Measurements from ENCODE around the gene CAB39.
"Not testable (repeated sequence)": the region's sequence is repeated elsewhere in the genome, so short reads cannot be mapped to it uniquely, and the experiment has no call there.

Gene CAB39

DNA sequence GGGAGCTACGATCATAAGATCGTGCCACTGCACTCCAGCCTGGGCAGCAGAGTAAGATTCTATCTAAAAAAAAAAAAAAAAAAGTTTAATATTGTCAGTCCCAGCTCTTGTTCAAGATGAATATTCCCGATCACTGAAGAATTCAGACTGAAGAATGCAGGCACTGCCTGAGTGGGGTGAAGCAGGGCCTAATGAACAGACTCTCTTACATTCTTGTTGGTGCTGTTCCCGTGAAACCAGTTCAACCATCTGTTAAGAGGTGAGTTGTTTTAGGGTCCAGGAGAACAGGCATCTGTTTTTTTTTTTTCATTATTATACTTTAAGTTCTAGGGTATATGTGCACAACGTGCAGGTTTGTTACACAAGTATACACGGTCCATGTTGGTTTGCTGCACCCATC, 17.1 kb upstream of the CAB39 start:
- Histone ChIP-seq H3K36me3 (ENCODE audit: control insufficient read depth, insufficient read depth, low read length) (no peaks in the 10 kb centered on the region), H3K9me3 (ENCODE audit: control insufficient read depth, low read length) (no peaks in the 10 kb centered on the region), H3K4me3 (ENCODE audit: insufficient read depth, low read depth, low read length, poor library complexity, severe bottlenecking) (no peak overlapping the region), H3K27me3 (replicated peaks; ENCODE audit: control insufficient read depth, insufficient read depth, low read length, poor library complexity, severe bottlenecking) (no peaks in the 10 kb centered on the region), H3K27ac (ENCODE audit: insufficient read depth, low read length, poor library complexity, severe bottlenecking) (no peak overlapping the region), H3K4me1 (ENCODE audit: control insufficient read depth, insufficient read depth, low read length, poor library complexity, severe bottlenecking) (no peaks in the 10 kb centered on the region)
- no peak for DNase-seq

DNA sequence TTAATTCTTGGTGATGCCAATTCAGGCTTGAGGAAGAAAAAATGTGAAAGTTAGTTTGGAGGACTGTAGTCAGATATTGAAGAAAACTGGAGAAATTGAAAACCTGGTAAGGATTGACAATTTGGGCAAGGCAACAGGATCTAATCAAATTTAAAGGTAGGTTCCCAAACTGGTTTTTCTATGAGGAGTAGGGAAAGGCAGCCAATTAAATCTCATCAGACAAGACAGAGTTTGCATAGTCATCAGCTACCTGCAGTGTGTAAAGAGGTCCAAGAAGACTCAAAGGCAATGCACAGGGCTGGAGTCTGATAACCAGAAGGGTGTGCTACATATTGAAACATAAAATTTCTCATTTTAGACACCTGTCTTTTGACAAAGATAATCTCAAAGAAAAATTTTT, 16.0 kb upstream of the CAB39 start:
- Histone ChIP-seq H3K9me3 (ENCODE audit: control insufficient read depth, low read length) (no peaks in the 10 kb centered on the region), H3K27ac (ENCODE audit: insufficient read depth, low read length, poor library complexity, severe bottlenecking) (no peak overlapping the region), H3K36me3 (ENCODE audit: control insufficient read depth, insufficient read depth, low read length) (no peaks in the 10 kb centered on the region), H3K4me3 (ENCODE audit: insufficient read depth, low read depth, low read length, poor library complexity, severe bottlenecking) (no peak overlapping the region), H3K27me3 (replicated peaks; ENCODE audit: control insufficient read depth, insufficient read depth, low read length, poor library complexity, severe bottlenecking) (no peaks in the 10 kb centered on the region), H3K4me1 (ENCODE audit: control insufficient read depth, insufficient read depth, low read length, poor library complexity, severe bottlenecking) (no peaks in the 10 kb centered on the region)
- DNase-seq: no peak

DNA sequence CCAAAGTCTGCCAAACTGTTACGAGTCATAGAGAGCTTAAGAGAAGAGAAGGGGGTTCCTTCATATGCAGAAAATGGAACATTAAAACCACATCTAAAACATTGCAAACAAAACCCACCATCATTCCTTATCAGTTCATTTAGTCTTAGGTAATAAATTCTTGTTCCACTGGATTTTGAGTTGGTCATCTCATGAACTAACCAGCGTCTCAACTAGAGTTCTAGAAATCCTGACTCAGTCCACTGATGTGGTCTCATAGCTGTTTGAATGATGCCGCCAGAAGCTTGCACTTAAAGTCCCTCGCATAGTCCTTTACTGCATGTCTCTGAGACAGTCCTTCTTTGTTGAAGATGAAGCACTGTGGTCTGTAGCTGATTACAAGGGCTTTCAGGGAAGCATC, 15.0 kb upstream of the CAB39 start:
- no peak overlapping the region for H3K27ac ChIP-seq (ENCODE audit: insufficient read depth, low read length, poor library complexity, severe bottlenecking)
- no peak overlapping the region for H3K4me3 ChIP-seq (ENCODE audit: insufficient read depth, low read depth, low read length, poor library complexity, severe bottlenecking)
- H3K27me3 ChIP-seq (replicated peaks; ENCODE audit: control insufficient read depth, insufficient read depth, low read length, poor library complexity, severe bottlenecking): no peaks in the 10 kb centered on the region
- no peak for DNase-seq
- H3K36me3 ChIP-seq (ENCODE audit: control insufficient read depth, insufficient read depth, low read length): no peaks in the 10 kb centered on the region
- H3K4me1 ChIP-seq (ENCODE audit: control insufficient read depth, insufficient read depth, low read length, poor library complexity, severe bottlenecking): no peaks in the 10 kb centered on the region
- H3K9me3 ChIP-seq (ENCODE audit: control insufficient read depth, low read length): no peaks in the 10 kb centered on the region

DNA sequence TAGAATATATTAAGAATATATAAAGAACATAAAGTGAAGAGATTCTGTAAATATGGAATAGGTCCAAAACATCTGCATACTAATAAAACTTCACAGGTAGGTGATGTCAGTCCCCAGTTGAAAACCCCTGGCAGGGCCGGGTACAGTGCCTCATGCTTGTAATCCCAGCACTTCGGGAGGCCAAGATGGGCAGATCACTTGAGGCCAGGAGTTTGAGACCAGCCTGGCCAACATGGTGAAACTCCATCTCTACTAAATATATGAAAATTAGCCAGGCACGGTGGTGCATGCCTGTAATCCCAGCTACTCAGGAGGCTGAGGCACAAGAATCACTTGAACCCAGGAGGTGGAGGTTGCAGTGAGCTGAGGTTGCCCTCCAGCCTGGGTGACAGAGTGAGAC, 13.9 kb upstream of the CAB39 start:
- DNase-seq; H3K27ac ChIP-seq (ENCODE audit: insufficient read depth, low read length, poor library complexity, severe bottlenecking); H3K36me3 ChIP-seq (ENCODE audit: control insufficient read depth, insufficient read depth, low read length); H3K27me3 ChIP-seq (replicated peaks; ENCODE audit: control insufficient read depth, insufficient read depth, low read length, poor library complexity, severe bottlenecking); H3K4me3 ChIP-seq (ENCODE audit: insufficient read depth, low read depth, low read length, poor library complexity, severe bottlenecking); H3K4me1 ChIP-seq (ENCODE audit: control insufficient read depth, insufficient read depth, low read length, poor library complexity, severe bottlenecking); H3K9me3 ChIP-seq (ENCODE audit: control insufficient read depth, low read length): not testable (repeated sequence)

DNA sequence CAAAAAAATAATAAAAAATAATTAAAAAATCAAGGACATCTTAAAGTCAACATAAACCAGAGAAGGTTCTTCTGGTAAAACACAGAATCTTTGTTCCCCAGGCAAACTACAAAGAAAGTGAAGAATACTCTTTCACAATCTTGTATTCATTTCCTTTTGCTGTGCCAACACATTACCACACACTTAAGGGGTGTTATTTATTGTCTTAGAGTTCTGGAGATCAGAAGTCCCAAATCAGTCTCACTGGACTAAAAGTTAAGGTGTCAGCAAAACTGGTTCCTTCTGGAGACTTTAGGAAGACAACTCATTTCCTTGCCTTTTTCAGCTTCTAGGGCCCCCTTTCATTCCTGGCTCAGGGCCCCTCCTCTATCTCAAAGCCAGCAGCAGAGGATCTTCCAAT, 12.2 kb upstream of the CAB39 start:
- Histone ChIP-seq H3K4me1 (ENCODE audit: control insufficient read depth, insufficient read depth, low read length, poor library complexity, severe bottlenecking) (no peaks in the 10 kb centered on the region), H3K4me3 (ENCODE audit: insufficient read depth, low read depth, low read length, poor library complexity, severe bottlenecking) (no peak overlapping the region), H3K27ac (ENCODE audit: insufficient read depth, low read length, poor library complexity, severe bottlenecking) (no peak overlapping the region), H3K27me3 (replicated peaks; ENCODE audit: control insufficient read depth, insufficient read depth, low read length, poor library complexity, severe bottlenecking) (no peaks in the 10 kb centered on the region), H3K36me3 (ENCODE audit: control insufficient read depth, insufficient read depth, low read length) (no peaks in the 10 kb centered on the region), H3K9me3 (ENCODE audit: control insufficient read depth, low read length) (no peaks in the 10 kb centered on the region)
- no peak for DNase-seq

DNA sequence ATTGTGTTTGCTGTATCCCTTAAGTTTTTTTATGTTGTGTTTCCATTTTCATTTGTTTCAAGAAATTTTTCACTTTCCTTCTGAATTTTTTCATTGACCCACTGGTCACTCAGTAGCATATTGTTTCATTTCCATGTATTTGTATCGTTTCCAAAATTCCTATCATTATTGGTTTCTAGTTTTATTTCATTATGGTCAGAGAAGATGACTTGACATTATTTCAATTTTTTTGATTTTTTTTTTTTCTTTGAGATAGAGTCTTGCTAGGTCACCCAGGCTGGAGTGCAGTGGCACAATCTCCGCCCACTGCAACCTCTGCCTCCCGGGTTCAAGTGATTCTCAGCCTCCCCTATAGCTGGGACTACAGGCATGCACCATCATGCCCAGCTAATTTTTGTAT, 11.3 kb upstream of the CAB39 start:
- Histone ChIP-seq H3K36me3 (ENCODE audit: control insufficient read depth, insufficient read depth, low read length) (no peaks in the 10 kb centered on the region), H3K4me1 (ENCODE audit: control insufficient read depth, insufficient read depth, low read length, poor library complexity, severe bottlenecking) (no peaks in the 10 kb centered on the region), H3K4me3 (ENCODE audit: insufficient read depth, low read depth, low read length, poor library complexity, severe bottlenecking) (no peak overlapping the region), H3K9me3 (ENCODE audit: control insufficient read depth, low read length) (no peaks in the 10 kb centered on the region), H3K27ac (ENCODE audit: insufficient read depth, low read length, poor library complexity, severe bottlenecking) (no peak overlapping the region), H3K27me3 (replicated peaks; ENCODE audit: control insufficient read depth, insufficient read depth, low read length, poor library complexity, severe bottlenecking) (no peaks in the 10 kb centered on the region)
- DNase-seq: no peak

DNA sequence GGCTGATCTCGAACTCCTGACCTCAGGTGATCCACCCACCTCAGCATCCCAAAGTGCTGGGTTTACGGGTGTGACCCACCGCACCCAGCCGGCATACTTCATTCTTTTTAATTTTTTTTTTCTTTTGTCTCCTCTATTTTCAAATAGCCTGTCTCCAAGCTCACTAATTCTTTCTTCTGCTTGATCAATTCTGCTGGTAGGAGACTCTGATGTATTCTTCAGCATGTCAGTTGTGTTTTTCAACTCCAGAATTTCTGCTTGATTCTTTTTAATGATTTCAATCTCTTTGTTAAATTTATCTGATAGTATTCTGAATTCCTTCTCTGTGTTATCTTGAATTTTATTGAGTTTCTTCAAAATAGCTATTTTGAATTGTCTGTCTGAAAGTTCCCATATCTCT, 10.2 kb upstream of the CAB39 start:
- H3K9me3 ChIP-seq (ENCODE audit: control insufficient read depth, low read length); H3K36me3 ChIP-seq (ENCODE audit: control insufficient read depth, insufficient read depth, low read length); DNase-seq; H3K27ac ChIP-seq (ENCODE audit: insufficient read depth, low read length, poor library complexity, severe bottlenecking); H3K4me1 ChIP-seq (ENCODE audit: control insufficient read depth, insufficient read depth, low read length, poor library complexity, severe bottlenecking); H3K4me3 ChIP-seq (ENCODE audit: insufficient read depth, low read depth, low read length, poor library complexity, severe bottlenecking); H3K27me3 ChIP-seq (replicated peaks; ENCODE audit: control insufficient read depth, insufficient read depth, low read length, poor library complexity, severe bottlenecking): not testable (repeated sequence)

DNA sequence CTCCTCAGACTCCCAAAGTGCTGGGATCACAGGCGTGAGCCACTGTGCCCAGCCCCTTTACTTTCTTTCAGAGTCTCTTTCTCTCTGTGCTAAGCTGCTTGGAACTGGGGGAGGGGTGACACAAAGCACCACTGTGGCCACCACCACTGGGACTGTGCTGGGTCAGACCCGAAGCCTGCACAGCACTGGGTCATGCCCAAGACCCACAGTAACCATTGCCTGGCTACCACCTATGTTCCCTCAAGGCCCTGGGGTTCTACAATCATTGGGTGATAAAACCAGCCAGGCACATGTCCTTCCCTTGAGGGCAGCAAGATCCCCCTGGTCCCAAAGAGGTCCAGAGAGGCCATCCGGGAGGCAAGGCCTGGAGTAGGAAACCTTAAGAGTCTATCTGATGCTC, 9.1 kb upstream of the CAB39 start:
- DNase-seq: no peak
- Histone ChIP-seq H3K27ac (ENCODE audit: insufficient read depth, low read length, poor library complexity, severe bottlenecking) (no peak overlapping the region), H3K9me3 (ENCODE audit: control insufficient read depth, low read length) (no peaks in the 10 kb centered on the region), H3K27me3 (replicated peaks; ENCODE audit: control insufficient read depth, insufficient read depth, low read length, poor library complexity, severe bottlenecking) (no peaks in the 10 kb centered on the region), H3K4me3 (ENCODE audit: insufficient read depth, low read depth, low read length, poor library complexity, severe bottlenecking) (no peak overlapping the region), H3K4me1 (ENCODE audit: control insufficient read depth, insufficient read depth, low read length, poor library complexity, severe bottlenecking) (no peaks in the 10 kb centered on the region), H3K36me3 (ENCODE audit: control insufficient read depth, insufficient read depth, low read length) (no peaks in the 10 kb centered on the region)

DNA sequence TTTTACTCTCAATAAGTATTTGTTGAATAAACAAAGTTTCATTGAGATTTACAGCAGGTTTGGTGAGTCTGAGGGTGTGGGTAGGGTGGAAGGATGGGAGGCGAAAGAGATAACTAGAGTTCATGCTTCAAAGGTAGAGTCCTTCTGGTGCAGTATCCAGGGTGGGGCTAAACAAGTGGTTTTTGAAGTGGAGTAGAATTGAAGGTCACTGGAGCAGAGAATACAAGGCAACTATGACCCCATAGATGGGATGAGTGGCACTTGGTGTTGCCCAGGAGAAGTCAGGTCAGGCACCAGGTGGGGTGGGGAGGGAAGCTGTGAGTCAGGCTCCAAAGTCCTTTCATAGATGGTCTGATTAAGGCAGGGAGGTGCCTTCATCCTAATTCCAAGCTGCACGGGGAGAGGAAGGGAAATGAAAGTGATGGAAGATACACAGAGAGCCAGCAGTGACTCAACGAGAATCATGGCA, 6.6 kb upstream of the CAB39 start:
- Histone ChIP-seq H3K27me3 (replicated peaks; ENCODE audit: control insufficient read depth, insufficient read depth, low read length, poor library complexity, severe bottlenecking) (no peaks in the 10 kb centered on the region), H3K9me3 (ENCODE audit: control insufficient read depth, low read length) (no peaks in the 10 kb centered on the region), H3K4me1 (ENCODE audit: control insufficient read depth, insufficient read depth, low read length, poor library complexity, severe bottlenecking) (no peaks in the 10 kb centered on the region), H3K27ac (ENCODE audit: insufficient read depth, low read length, poor library complexity, severe bottlenecking) (no peak overlapping the region), H3K4me3 (ENCODE audit: insufficient read depth, low read depth, low read length, poor library complexity, severe bottlenecking) (no peak overlapping the region), H3K36me3 (ENCODE audit: control insufficient read depth, insufficient read depth, low read length) (no peaks in the 10 kb centered on the region)
- DNase-seq: no peak

DNA sequence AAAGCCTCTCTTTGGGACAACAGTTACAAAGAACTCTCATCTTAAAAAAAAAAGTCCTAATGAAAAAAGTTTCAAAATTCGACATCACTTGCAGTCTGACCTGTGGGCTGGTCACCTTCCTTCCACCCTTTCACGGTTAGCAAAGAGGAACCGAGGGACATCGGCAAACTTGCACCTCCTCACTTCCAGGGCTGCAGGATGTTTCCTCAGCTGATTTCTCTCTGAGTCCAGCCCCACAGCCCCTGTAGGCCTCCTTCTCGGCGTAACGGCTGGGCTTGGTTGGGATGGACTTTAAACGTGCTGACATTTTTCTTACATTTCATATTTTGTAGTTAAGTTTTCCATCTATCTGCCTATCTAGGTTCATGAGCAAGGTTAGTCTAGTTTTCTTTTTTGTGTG, 5.7 kb upstream of the CAB39 start:
- H3K4me1 ChIP-seq (ENCODE audit: control insufficient read depth, insufficient read depth, low read length, poor library complexity, severe bottlenecking): peaks cover under 1% of the 10 kb centered on the region
- no peak for DNase-seq

DNA sequence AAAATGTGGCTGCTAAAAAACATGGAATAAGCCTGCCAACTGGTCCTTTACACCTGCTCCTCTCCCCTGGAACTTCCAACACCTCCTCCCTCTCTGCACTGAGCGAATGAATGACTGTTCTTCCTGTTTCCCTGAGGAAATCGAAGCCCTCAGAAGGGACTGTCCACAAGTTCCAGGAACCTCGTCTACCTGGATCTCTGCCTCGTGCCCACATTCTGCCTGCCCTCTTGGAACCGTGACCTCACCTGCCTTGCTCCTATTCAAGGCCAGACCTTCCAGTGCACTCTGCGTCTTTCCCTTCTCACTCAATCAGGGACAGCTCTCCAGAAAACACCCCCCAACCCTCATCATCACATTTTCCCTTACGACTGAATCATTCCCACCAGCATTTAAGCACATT, 4.4 kb upstream of the CAB39 start:
- no peak for DNase-seq
- Histone ChIP-seq H3K4me3 (ENCODE audit: insufficient read depth, low read depth, low read length, poor library complexity, severe bottlenecking) (no peak overlapping the region), H3K27me3 (replicated peaks; ENCODE audit: control insufficient read depth, insufficient read depth, low read length, poor library complexity, severe bottlenecking) (no peaks in the 10 kb centered on the region), H3K4me1 (ENCODE audit: control insufficient read depth, insufficient read depth, low read length, poor library complexity, severe bottlenecking) (peaks cover 5% of the 10 kb centered on the region), H3K27ac (ENCODE audit: insufficient read depth, low read length, poor library complexity, severe bottlenecking) (no peak overlapping the region), H3K36me3 (ENCODE audit: control insufficient read depth, insufficient read depth, low read length) (no peaks in the 10 kb centered on the region), H3K9me3 (ENCODE audit: control insufficient read depth, low read length) (no peaks in the 10 kb centered on the region)

More for the DNA sequence above, 5.7 kb upstream of the CAB39 start:
- H3K4me3 ChIP-seq (ENCODE audit: insufficient read depth, low read depth, low read length, poor library complexity, severe bottlenecking): no peak overlapping the region
- H3K9me3 ChIP-seq (ENCODE audit: control insufficient read depth, low read length): no peaks in the 10 kb centered on the region
- no peaks in the 10 kb centered on the region for H3K36me3 ChIP-seq (ENCODE audit: control insufficient read depth, insufficient read depth, low read length)
- H3K27me3 ChIP-seq (replicated peaks; ENCODE audit: control insufficient read depth, insufficient read depth, low read length, poor library complexity, severe bottlenecking): no peaks in the 10 kb centered on the region
- H3K27ac ChIP-seq (ENCODE audit: insufficient read depth, low read length, poor library complexity, severe bottlenecking): no peak overlapping the region

Data from effector memory CD4-positive, alpha-beta T cell (primary cell).